Uterus (tissue), 2 donors: ENCODE data around the gene CHCHD2.

Source experiments
- POLR2A ChIP-seq, 2 donors: fragments of 450-650 bp; IDR thresholded peaks; one replicate each; pipeline ENCODE4 v1.6.1; 2016; ENCODE audit warnings: antibody characterized with exemption in 2 of 2, mild to moderate bottlenecking in 1 of 2, moderate library complexity in 1 of 2
- TF ChIP-seq, protein P1 (sequence below), 4 experiments: fragments of 200-600 bp in 2 of 4; fragments of 450-650 bp in 2 of 4; sonication (generic) in 2 of 4; IDR thresholded peaks; one replicate each; pipeline ENCODE4 v1.5.1; 2016 to 2019; ENCODE audit warnings: antibody characterized with exemption in 4 of 4, mild to moderate bottlenecking in 2 of 4, moderate library complexity in 1 of 4

DNA sequence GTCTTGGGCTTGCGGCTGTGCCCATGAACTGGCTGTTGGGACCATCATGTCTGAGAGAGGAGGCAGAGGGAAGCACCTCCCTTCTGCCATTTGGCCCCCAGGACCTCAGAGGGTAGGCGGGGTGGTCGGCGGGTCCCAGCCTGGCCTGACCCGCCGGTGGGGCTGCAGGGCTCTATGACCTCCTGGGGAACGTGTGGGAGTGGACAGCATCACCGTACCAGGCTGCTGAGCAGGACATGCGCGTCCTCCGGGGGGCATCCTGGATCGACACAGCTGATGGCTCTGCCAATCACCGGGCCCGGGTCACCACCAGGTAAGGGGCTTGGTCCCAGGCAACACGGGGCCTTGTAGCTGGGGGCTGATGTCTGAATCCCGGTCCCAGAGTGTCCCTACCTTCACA lies 28.1 kb downstream of the CHCHD2 start:
- TF ChIP-seq, protein P1, sequence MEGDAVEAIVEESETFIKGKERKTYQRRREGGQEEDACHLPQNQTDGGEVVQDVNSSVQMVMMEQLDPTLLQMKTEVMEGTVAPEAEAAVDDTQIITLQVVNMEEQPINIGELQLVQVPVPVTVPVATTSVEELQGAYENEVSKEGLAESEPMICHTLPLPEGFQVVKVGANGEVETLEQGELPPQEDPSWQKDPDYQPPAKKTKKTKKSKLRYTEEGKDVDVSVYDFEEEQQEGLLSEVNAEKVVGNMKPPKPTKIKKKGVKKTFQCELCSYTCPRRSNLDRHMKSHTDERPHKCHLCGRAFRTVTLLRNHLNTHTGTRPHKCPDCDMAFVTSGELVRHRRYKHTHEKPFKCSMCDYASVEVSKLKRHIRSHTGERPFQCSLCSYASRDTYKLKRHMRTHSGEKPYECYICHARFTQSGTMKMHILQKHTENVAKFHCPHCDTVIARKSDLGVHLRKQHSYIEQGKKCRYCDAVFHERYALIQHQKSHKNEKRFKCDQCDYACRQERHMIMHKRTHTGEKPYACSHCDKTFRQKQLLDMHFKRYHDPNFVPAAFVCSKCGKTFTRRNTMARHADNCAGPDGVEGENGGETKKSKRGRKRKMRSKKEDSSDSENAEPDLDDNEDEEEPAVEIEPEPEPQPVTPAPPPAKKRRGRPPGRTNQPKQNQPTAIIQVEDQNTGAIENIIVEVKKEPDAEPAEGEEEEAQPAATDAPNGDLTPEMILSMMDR (IDR thresholded peaks at IDR 0.05), result no peak
- no peak for TF ChIP-seq POLR2A (IDR thresholded peaks at IDR 0.05)
